Activated naive CD4-positive, alpha-beta T cell treated with anti-CD3 and anti-CD28 coated beads, Interleukin-2, amount 50 U/mL, for 24 hours (primary cell): ENCODE results near the gene ABLIM1.

Source experiments
- H3K27ac Mint-ChIP-seq: one replicate; pipeline ENCODE4 v1.8.0; 2021; ENCODE audit warnings: mild to moderate bottlenecking, mixed read lengths
- H3K27me3 Mint-ChIP-seq: one replicate; pipeline ENCODE4 v1.8.0; 2021; ENCODE audit warnings: mixed read lengths
- H3K36me3 Mint-ChIP-seq: one replicate; pipeline ENCODE4 v1.8.0; 2021; ENCODE audit warnings: mixed read lengths
- H3K4me1 Mint-ChIP-seq: one replicate; pipeline ENCODE4 v1.8.0; 2021; ENCODE audit warnings: mixed read lengths
- H3K4me3 Mint-ChIP-seq: one replicate; pipeline ENCODE4 v1.8.0; 2021; ENCODE audit warnings: mild to moderate bottlenecking, mixed read lengths
- H3K9me3 Mint-ChIP-seq: one replicate; pipeline ENCODE4 v1.8.0; 2021; ENCODE audit warnings: mixed read lengths

ABLIM1 gene

DNA sequence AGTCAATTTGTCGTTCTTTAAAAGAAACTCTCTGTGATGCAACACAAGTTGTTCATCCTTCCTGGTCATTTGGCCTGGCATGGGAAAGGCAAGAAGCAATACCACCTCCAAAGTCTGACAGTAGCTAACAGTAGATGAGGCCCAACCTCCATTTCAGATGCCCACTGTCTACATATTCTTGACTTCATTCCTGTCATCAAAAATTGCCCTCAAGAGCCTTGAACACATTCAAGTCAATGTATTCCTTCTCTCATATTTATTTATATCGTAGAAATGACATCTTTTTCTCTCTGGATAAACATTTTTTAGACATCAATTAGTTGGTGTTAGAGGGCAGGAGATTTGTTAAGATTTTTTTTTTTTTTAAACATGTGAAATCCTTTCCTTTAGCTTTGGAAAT is 33.7 kb downstream of the ABLIM1 start:
- Mint-ChIP-seq H3K36me3 (no peaks in the 10 kb centered on the region), H3K4me3 (no peak overlapping the region), H3K4me1 (no peaks in the 10 kb centered on the region), H3K27me3 (peaks cover 7% of the 10 kb centered on the region), H3K27ac (no peak overlapping the region), H3K9me3 (peaks cover 3% of the 10 kb centered on the region)

- H3K9me3 Mint-ChIP-seq = peaks cover 3% of the 10 kb centered on the region
- H3K36me3 Mint-ChIP-seq = no peaks in the 10 kb centered on the region
- H3K4me1 Mint-ChIP-seq = no peaks in the 10 kb centered on the region
- no peak overlapping the region for H3K27ac Mint-ChIP-seq
- H3K27me3 Mint-ChIP-seq = peaks cover 1% of the 10 kb centered on the region
- H3K4me3 Mint-ChIP-seq = no peak overlapping the region
Measured at GRCh38 chr10:114623661-114624294, 34.3 kb downstream of the ABLIM1 start.

DNA sequence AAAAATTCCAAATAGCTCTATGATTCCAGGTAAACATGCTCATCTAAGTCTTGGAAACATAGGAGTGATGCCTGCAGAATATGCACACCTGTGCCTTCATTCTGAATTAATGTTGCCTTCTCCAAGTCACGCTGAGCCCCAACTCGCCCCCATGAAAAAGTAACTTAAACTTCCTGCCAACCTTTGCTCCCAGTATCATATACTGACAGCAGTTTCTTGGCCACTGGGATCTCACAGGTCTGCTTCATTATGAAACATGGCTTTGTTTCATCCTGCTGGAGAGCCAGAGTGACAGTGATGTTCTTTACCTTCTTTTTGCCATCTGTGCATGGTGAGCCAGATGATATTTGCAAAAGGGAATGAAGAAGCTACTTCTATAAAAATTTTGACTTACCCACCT is 34.9 kb downstream of the ABLIM1 start:
- H3K36me3 Mint-ChIP-seq = no peaks in the 10 kb centered on the region
- no peaks in the 10 kb centered on the region for H3K4me1 Mint-ChIP-seq
- no peaks in the 10 kb centered on the region for H3K27me3 Mint-ChIP-seq
- no peak overlapping the region for H3K27ac Mint-ChIP-seq
- peaks cover 3% of the 10 kb centered on the region for H3K9me3 Mint-ChIP-seq
- no peak overlapping the region for H3K4me3 Mint-ChIP-seq

- no peaks in the 10 kb centered on the region for H3K27me3 Mint-ChIP-seq
- no peak overlapping the region for H3K4me3 Mint-ChIP-seq
- no peaks in the 10 kb centered on the region for H3K36me3 Mint-ChIP-seq
- H3K9me3 Mint-ChIP-seq = peaks cover 3% of the 10 kb centered on the region
- peaks cover 6% of the 10 kb centered on the region for H3K4me1 Mint-ChIP-seq
- H3K27ac Mint-ChIP-seq = no peak overlapping the region
Measured at GRCh38 chr10:114618722-114619121, 39.4 kb downstream of the ABLIM1 start.

DNA sequence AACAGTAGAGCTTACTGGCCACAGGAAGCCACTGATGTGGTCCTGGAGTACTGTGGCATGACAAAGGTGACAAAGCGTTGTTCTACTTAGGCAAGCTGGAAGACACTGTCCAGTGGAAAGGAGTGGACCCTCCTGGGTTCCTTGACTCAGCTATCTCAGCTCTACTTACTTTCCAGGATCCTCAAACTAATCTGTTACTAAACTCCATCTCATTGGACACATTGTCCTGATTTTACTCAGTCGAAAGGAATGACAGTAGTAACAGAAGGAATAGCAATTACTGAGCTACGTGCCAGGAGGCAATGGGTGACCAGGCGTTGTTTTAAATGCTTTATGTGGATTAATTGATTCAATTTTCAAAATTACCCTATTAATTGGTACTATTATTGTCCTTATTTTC is 41.6 kb downstream of the ABLIM1 start:
- no peak overlapping the region for H3K4me3 Mint-ChIP-seq
- H3K9me3 Mint-ChIP-seq = peaks cover 1% of the 10 kb centered on the region
- H3K27ac Mint-ChIP-seq = no peak overlapping the region
- H3K36me3 Mint-ChIP-seq = no peaks in the 10 kb centered on the region
- peaks cover 6% of the 10 kb centered on the region for H3K4me1 Mint-ChIP-seq
- H3K27me3 Mint-ChIP-seq = no peaks in the 10 kb centered on the region

- Mint-ChIP-seq H3K4me1 (peaks cover 6% of the 10 kb centered on the region), H3K27ac (no peak overlapping the region), H3K27me3 (no peaks in the 10 kb centered on the region), H3K36me3 (no peaks in the 10 kb centered on the region), H3K9me3 (no peaks in the 10 kb centered on the region), H3K4me3 (no peak overlapping the region)
Measured at GRCh38 chr10:114616103-114616502, 42.0 kb downstream of the ABLIM1 start.

DNA sequence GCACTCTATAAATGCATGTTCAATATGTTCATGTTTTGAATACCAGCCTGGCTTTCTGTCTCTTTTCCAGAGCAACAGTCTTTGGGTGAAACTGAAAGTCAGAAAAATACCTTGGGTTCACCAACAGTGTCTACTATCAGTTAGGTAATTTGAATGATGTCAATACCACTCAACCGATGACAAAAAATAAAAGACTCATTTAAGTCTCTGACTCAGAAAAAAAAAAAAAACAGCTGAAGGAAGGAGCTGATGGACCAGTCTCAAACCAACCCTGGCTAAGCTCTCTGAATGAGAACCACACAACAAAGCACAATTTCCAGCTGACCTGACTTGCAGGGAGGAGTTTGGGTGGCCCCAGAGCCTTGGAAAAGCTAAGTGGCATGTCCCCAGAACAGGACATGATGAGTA is 42.5 kb downstream of the ABLIM1 start:
- Mint-ChIP-seq H3K4me3 (no peak overlapping the region), H3K4me1 (peaks cover 6% of the 10 kb centered on the region), H3K36me3 (no peaks in the 10 kb centered on the region), H3K27ac (no peak overlapping the region), H3K9me3 (no peaks in the 10 kb centered on the region), H3K27me3 (no peaks in the 10 kb centered on the region)

DNA sequence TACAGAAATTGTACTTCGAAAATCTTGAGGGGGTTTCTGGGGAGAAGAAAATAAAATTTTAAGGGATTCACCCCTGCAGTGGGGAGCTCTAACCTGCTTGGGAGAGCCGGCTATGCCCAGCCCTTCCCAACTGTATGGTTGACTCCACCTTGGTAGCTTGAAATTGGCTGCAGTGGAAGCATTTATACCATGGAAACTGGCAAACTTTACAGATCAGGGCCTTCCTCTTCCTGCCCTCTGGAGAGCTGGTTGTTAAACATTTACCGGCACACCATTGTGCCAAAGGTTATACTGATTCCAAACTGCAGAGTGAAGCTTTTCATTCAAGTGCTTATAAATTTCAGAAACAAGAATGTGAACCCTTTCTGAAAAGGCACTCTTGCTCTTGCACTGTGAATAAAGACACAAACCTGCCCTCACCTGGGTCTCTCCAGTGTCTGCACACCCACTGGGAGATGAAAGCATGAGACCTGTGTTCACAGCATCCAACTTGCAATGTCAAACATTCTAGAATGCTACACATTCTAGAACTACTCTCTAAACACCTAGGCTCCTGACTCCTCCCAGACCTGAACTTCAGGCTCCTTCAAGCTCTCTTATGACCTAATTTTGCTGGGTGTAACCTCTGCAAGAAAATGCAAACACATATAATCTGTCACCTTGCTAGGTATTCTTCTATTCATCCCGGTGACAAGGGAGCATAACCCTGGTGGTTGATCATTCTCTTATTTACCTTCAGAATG is 44.7 kb downstream of the ABLIM1 start:
- no peaks in the 10 kb centered on the region for H3K27me3 Mint-ChIP-seq
- H3K36me3 Mint-ChIP-seq = no peaks in the 10 kb centered on the region
- H3K9me3 Mint-ChIP-seq = no peaks in the 10 kb centered on the region
- peaks cover 6% of the 10 kb centered on the region for H3K4me1 Mint-ChIP-seq
- no peak overlapping the region for H3K4me3 Mint-ChIP-seq
- H3K27ac Mint-ChIP-seq = no peak overlapping the region

GRCh38 chr10:114611617-114612016 is 46.5 kb downstream of the ABLIM1 start:
- Mint-ChIP-seq H3K27me3 (no peaks in the 10 kb centered on the region), H3K4me1 (peaks cover 6% of the 10 kb centered on the region), H3K36me3 (no peaks in the 10 kb centered on the region), H3K9me3 (no peaks in the 10 kb centered on the region), H3K4me3 (no peak overlapping the region), H3K27ac (no peak overlapping the region)

DNA sequence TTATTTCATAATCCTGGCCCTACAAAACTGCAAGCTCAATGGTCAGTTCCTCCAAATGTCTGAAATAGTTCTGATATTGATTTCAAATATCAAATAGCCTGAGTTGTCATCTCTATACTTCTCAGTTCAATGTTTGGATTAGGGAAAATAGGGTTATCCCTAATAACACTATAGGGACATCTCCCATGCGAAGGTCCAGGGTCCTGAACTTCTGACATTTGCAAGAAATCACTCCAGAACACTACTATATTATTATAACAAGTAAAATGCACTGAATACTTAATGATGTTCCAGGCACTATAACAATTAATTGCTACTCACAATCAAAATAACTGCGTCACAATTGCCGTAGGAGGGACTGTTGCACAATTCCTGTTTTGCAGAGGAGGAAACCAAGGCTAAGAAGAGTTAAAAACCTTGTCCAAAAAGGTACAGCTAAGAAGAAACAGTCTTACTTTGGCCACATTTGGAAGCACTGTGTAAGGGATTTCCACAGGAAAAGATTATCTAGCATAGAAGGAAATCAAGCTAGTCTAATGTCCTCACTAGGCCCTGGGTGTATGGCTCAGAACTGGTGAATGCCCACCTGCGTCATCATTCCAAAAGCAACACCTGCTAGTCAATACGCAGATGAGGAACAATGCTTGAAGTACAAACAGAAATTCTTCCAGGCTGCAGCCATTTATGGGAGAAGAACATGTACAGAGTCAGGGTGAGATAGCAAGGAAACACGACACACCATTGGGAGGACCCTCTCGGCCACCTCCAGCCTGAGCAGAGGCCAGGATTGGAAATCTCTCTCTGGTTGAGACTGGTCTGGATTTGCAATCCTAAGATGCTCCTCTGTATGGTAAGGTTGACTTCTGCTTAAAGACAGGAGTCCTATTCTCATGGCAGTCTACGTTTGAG is 48.3 kb downstream of the ABLIM1 start:
- Mint-ChIP-seq H3K4me1 (no peaks in the 10 kb centered on the region), H3K36me3 (no peaks in the 10 kb centered on the region), H3K4me3 (no peak overlapping the region), H3K27ac (no peak overlapping the region), H3K9me3 (no peaks in the 10 kb centered on the region), H3K27me3 (no peaks in the 10 kb centered on the region)

DNA sequence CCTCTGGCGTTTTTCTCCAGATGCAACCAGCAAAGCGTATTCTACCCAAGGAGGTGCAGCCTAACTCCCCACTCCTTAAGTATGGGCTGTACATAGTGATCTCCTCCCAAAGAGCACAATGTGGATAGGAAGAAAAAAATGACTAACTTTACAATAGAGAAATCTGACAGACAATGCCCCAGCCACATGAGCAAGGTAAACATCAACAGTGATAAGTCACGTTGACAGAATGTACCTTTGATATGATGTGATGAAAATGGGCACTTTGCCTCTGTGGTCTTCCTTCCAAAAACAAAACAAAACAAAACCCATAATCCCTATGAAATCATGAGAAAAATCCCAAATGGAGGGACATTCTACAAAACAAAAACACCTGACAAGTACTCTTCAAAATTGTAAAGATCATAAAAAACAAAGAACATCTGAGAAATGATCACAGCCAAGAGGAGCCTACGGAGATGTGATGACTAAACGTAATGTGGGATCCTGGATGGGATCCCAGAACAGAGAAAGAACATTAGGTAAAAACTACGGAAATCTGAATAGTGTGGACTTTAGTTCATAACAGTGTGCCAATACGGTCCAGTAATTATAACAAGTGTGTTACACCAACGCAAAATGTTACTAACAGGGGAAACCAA is 50.6 kb downstream of the ABLIM1 start:
- H3K4me3 Mint-ChIP-seq = no peak overlapping the region
- no peaks in the 10 kb centered on the region for H3K9me3 Mint-ChIP-seq
- no peaks in the 10 kb centered on the region for H3K4me1 Mint-ChIP-seq
- H3K27me3 Mint-ChIP-seq = no peaks in the 10 kb centered on the region
- no peaks in the 10 kb centered on the region for H3K36me3 Mint-ChIP-seq
- no peak overlapping the region for H3K27ac Mint-ChIP-seq

DNA sequence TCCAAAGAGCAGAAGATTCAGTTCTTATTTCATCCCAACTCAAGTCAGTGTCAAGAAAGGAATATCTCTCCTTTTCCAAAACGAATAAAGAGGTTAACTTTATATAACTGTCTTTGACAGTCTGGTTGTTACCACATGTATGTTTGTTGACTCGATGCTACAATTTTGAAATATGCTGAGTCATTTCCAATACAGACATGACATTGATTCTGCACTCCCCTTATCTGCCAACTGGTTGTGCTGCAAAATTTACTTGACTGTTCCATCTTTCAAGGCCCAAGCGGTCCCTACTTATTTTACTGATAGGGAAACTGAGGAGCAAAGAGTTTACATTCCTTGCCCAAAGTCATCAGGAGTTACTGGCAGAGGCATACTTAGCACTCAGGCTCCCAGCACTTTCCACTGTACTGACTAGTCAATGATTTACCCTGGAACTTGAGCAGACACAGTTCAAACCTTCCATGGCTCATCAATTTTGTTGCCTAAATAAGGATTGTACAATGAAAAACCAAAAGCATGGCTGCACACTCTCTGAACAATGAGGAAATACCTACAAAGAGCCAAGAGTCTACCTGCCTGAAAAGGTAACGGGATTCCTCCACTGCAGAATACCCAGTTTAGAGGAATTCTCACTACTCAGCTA is 52.8 kb downstream of the ABLIM1 start:
- no peak overlapping the region for H3K27ac Mint-ChIP-seq
- peaks cover 7% of the 10 kb centered on the region for H3K4me1 Mint-ChIP-seq
- no peaks in the 10 kb centered on the region for H3K27me3 Mint-ChIP-seq
- H3K4me3 Mint-ChIP-seq = no peak overlapping the region
- no peaks in the 10 kb centered on the region for H3K9me3 Mint-ChIP-seq
- H3K36me3 Mint-ChIP-seq = no peaks in the 10 kb centered on the region

DNA sequence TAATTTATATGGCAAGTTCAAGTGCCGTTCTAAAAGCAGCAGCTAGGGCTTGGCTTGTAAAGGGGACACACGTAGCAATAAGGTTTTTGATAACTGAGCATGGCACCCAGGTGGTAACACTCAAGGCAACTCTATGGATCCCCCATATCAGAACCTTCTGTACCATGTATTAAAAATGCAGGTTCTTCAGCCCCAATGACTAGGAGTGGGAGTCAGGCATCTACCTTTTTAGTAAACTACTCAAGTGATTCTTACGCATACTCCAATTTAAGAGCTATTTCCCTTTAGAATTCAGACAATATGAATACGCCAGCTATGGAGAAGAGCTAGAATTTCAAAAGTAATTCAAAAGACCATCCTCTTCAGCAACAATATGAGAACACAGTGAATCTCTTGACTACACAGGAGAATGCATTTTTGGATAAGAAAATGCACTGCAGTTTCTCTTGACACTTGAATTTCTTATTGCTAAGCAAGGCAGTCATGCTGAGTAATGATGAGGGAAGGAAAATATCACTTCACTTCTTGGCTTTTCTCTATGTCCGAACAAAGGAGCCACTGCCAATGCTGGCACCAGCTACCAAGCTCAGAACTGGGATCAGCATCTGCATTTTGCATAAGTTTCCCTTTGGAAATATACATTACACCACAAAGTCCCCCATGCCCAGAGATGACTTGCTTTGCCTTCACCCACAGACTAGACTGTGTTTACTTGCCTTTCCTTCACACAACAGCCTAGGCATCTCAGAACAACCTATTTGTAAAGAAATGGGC is 53.5 kb downstream of the ABLIM1 start:
- Mint-ChIP-seq H3K4me3 (no peak overlapping the region), H3K36me3 (no peaks in the 10 kb centered on the region), H3K9me3 (no peaks in the 10 kb centered on the region), H3K4me1 (peaks cover 7% of the 10 kb centered on the region), H3K27me3 (no peaks in the 10 kb centered on the region), H3K27ac (no peak overlapping the region)

DNA sequence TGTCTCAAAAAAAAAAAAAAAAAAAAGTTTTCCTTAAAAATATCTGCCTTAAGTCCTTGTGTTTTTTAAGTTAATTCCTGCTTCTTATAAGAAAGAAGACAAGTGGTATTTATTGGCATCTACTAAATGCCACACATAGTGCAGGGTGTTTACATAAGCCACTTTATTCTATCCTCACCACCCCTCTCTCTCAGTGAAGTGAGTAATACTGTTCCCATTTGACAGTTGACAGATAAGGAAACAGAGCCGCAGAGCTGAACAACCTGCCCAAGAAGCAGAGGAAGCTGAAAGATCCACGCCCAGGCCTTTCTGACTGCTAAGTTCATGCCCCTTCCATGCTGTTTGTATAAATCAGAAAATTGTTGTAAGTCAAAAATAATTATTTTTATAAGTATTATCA is 54.1 kb downstream of the ABLIM1 start:
- no peak overlapping the region for H3K27ac Mint-ChIP-seq
- H3K4me3 Mint-ChIP-seq = no peak overlapping the region
- no peaks in the 10 kb centered on the region for H3K9me3 Mint-ChIP-seq
- no peaks in the 10 kb centered on the region for H3K36me3 Mint-ChIP-seq
- H3K4me1 Mint-ChIP-seq = peaks cover 7% of the 10 kb centered on the region
- no peaks in the 10 kb centered on the region for H3K27me3 Mint-ChIP-seq
